ENCODE results near the gene CLIC3.
"Not testable (repeated sequence)": the region's sequence is repeated elsewhere in the genome, so short reads cannot be mapped to it uniquely, and the experiment has no call there.

CLIC3 gene

GRCh38 chr9:136996361-136997292 is at the start of gene CLIC3:
Gene CLIC3, minus strand, starts transcription at chr9:136996568. Its CDS starts 25 bp downstream, at chr9:136996543.
- DNase-seq = no peak

- DNase-seq = no peak
Observed at GRCh38 chr9:137045294-137046087, 49.1 kb upstream of the CLIC3 start.

- no peak for DNase-seq
Observed at GRCh38 chr9:137044502-137045177, 48.3 kb upstream of the CLIC3 start.

GRCh38 chr9:137044037-137044436 is 47.7 kb upstream of the CLIC3 start:
- no peak for DNase-seq

GRCh38 chr9:137042751-137043727 is 46.7 kb upstream of the CLIC3 start:
- no peak for DNase-seq

- no peak for DNase-seq
Observed at GRCh38 chr9:137041124-137041523, 44.8 kb upstream of the CLIC3 start.

- DNase-seq = no peak
Observed at GRCh38 chr9:137040568-137040967, 44.2 kb upstream of the CLIC3 start.

GRCh38 chr9:137039611-137040366 is 43.4 kb upstream of the CLIC3 start:
- no peak for DNase-seq

- DNase-seq = no peak
Observed at GRCh38 chr9:137038916-137039315, 42.5 kb upstream of the CLIC3 start.

GRCh38 chr9:137037483-137037882 is 41.1 kb upstream of the CLIC3 start:
- no peak for DNase-seq

- no peak for DNase-seq
Observed at GRCh38 chr9:137037035-137037434, 40.7 kb upstream of the CLIC3 start.

GRCh38 chr9:137035937-137036336 is 39.6 kb upstream of the CLIC3 start:
- no peak for DNase-seq

GRCh38 chr9:137035507-137035834 is 39.1 kb upstream of the CLIC3 start:
- no peak for DNase-seq

- peak; percentile 66 to 83 (median 77) for DNase-seq
Observed at GRCh38 chr9:137034709-137035506, 38.5 kb upstream of the CLIC3 start.

- DNase-seq = no peak
Observed at GRCh38 chr9:137034039-137034708, 37.8 kb upstream of the CLIC3 start.

GRCh38 chr9:137033481-137033880 is 37.1 kb upstream of the CLIC3 start:
- not testable (repeated sequence) for DNase-seq

GRCh38 chr9:137032858-137033257 is 36.5 kb upstream of the CLIC3 start:
- no peak for DNase-seq

- DNase-seq = no peak
Observed at GRCh38 chr9:137031904-137032640, 35.7 kb upstream of the CLIC3 start, which contains the start of gene FUT7. Gene FUT7, minus strand, starts transcription at chr9:137032088. Its CDS starts 97 bp downstream, at chr9:137031991.

Measured in activated CD4-positive, CD25-positive, alpha-beta regulatory T cell (primary cell).